Activated CD8-positive, alpha-beta memory T cell treated with anti-CD3 and anti-CD28 coated beads for 48 hours (primary cell): ENCODE data around the gene HS2ST1.

Source experiments
- DNase-seq, 3 experiments: peaks; one replicate each; pipeline ENCODE4 v3.0.0-alpha.2; 2020; ENCODE audit warnings: low read depth in 2 of 3, low spot score in 2 of 3

Gene HS2ST1

DNA sequence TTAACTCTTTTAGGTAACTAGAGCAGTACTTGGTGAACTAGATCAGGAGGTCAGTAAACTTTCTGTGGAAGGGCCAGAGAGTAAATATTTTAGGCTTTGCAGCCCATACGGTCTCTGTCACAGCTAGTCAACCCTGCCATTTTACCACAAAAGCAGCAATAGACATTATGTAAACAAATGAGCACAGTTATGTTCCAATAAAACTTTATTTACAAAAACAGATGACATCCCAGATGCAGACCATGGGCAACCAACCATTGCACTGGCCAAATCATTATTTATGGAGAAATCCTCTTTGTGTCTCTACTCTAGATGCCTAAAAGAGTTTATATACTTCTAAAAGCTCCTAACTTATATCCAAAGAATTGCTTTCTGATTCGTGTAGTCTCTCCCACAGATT, 192.4 kb downstream of the HS2ST1 start:
- DNase-seq: no peak

DNA sequence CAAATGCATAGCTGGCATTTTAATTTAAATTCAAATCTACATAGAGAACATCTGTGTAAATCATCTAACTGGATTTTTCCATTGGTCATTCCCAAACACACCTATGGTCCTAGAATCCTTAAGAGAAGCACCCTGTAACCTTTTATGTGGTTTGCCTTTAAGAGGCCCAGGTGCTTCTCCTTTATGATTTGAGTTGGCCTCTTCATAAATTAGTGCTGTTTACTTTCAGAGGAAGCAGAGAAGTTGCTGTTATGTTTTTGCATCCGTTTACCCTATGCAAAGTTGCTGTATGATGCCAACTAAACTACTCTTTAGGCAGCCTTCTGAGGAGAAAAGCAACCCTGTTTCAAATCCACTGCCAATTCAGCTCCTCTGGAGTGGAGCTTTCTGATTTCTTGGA, 193.8 kb downstream of the HS2ST1 start:
- DNase-seq: no peak

DNA sequence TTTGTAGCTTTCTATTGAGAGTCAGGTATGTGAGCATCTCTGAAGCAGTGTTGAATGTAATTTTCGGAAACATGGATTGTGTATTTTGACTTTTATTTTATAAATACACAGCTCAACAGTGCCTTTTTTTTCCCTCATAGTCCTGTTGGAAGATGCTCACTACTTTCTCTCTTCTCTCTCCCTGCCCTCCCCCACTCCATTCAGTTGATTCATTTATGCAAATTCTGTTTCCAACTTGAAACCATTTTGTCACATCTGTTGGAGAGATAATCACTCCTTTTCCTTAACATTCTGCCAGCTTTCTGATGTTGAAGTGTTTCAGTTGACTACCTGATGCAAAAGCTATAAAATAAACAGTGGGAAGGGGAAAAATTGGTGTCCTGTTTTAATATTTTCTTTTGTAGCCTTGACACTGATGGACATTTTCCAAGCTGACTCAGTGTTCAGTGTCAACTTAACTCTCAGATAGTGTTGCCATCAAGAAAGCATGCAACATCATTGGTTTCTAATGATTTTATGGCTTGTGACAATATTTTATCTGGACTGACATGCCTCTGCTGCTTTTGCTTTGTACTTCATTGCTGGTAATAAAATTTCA, 194.5 kb downstream of the HS2ST1 start:
- no peak for DNase-seq

DNA sequence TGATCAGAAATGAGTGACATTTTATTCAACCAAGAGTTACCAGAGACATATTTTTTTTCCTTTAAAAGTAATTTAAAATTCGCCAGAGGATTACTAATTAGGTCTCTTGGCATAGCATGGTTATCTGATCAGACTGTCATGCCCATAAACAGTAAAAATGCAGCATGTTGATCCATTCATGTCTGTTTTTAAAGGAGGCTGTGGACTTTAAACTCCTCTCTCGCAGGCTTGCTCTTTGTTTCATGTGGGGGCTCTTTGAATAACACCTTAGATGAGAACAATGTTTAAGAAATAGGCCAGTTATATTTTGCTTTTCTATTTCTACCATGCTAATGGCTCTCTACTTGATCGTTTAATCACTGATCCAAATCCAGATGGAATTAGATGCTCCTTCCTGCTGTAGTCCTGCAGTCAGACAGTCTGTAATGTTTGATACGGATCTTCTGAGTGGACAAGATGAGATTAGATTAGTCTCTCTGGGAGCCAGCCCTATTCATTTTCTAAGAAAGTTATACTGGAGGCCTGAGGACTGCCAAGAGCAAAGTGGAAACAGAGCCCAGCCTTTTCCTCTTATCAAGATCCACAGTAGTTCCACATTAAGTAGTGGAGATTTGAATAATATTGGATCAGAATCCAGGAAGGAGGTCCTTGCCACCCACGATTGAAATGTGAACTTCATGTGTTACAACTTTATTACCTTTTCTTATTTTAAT, 197.4 kb downstream of the HS2ST1 start:
- no peak for DNase-seq

DNA sequence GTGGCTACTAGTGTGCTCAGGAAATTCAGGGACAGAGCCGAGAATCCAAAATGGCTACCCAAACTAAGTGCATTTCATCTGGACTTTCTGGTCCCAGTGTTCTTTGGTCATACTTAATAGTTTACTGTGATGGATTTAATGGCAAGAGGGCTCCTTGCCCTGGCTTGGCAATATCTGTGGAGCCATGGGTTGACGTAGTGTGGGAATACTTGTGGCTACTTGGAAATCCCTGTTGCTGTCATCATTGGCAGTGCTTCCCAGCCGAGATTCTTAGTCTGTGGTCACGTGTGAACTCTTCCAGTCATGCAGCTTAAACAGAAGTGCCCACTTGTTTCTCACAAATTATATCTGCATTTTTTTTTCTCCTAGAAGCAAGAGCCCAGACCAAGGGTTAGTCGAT, 198.9 kb downstream of the HS2ST1 start:
- no peak for DNase-seq

DNA sequence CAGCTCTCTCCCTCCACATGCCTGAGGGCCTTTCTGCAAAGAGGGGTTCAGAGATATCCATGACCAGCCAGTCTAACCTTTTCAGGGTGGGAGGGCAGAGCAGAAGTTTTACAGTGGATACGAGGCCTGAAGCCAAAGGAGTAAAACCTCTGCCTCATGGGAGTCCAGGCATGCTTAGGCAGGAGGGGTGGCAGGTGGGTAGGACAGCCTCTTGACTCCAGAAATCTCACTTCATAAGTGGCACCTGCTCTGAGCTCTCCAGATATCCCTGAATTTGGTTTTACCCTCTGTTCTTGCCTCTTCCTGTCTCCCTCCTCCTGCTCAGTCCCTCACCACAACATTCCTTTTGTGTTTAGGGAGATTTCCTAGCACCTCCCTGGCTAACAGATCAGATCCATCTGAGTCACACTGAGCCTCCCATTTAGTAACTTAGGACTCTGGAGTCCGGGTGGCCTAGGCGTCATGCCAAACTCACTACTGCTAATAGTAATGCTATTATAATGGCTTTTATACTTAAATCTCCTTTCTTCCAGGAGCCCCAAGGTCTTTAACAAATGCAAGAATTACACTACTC, 201.0 kb downstream of the HS2ST1 start:
- no peak for DNase-seq

DNA sequence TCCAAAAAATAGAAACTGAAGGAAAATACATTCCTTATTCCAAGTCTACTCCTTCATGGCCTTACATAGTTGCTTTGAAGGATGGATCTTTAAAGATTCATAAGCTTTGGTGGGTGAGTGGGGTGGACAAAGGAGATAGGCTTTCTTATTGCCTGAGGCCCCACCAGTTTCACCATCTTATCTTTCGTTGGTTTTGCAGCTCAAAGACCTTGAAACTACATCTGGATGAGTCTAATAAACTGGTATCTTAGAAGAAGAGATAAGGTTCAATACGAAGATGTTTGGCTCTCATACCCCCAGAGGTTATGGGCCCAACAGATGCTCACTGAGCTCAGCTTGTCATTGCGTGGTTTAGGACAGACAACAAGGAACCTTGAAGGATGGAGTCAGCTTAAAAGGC, 201.5 kb downstream of the HS2ST1 start:
- no peak for DNase-seq

DNA sequence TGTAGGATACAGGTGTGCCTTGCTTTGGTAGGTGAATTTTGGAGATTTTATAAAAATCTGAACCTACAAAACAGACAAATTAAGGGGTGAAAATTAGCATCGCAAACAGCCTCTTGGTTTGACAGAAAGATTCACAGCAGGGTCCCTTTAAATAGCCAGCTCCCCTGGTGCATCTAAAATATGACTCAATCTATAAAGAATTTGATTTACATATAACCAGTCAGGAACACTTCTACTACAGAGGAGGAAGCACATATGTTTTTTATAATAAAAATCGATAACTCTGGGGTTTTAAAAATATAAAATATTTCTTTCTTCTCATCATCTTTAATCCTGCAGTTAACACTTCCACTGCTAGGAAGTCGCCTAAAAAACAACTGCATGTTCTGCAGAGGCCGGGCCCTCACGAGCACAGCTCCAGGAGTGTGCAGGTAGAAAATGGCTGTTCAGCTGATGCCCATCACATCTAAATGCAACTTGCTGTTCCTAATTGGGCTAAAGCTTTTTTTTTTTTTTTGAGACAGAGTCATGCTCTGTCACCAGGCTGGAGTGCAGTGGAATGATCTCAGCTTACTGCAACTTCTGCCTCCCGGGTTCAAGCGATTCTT, 203.4 kb downstream of the HS2ST1 start:
- no peak for DNase-seq

DNA sequence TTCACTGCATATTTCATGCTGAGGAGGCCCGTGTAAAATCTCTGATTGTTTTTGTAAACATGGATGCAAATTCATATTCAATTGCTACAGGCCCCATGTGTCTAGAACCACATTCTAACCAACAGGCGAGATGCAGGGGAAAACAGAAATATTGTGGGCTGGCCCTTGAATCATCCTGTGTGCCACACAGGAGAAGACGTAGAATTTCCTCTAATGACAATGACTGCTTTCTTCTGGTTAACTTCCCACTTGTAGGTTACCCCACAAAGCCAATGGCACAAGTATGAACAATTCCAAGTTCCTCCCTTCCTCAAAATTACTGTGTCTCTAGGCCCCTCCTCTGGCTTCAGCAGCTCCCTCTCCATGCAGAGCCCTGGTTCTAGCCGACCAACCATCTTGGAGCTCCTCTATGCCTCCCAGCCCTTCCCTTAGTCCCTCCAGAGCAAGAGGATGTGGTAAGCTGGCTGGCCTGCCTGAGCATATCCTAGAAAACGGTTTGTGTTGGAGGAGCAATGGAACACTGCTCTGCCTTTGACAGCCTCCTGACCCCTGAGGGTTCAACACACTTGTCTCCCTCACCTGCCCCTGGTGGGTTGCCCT, 205.2 kb downstream of the HS2ST1 start:
- no peak for DNase-seq

DNA sequence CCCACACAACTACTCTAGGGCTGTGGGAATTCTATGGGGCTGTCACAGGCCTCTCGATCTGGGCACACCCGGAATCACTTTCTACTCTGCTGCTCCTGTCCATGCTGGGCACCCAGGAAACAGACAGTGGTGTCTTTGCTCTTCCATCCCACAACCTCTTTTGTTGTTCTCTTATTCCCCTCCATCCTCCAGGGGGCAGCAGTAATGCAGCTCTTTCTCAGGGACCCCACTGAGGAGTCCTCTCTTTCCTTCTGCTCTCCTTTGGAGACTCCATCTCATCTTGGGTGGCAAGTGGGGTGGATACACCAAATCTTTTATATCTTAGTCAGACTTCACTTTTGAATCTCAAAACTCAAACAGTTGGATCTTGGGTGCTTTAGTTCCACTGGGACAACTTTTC, 206.3 kb downstream of the HS2ST1 start:
- DNase-seq: no peak

DNA sequence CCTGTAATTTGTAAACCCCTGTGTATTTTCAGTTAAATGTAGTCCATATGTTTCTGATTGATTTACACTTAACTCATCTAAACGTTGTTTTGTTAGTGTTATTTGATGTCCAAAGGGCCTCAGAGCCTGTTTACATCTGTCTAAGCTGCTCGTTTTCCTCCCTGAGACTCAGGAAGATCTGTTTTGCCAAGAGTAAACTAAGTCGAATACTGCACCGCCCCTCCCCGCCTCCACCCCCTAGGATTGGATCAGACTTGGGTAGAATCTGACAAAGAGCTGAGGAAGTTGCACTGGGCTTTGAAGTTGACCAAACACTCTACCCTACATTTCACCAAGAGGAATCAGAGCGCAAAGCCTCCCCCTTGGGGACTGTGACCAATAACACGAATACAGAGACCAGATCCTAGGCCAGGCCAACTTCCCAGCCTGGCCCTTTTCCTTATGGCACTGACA, 207.3 kb downstream of the HS2ST1 start:
- DNase-seq: no peak

DNA sequence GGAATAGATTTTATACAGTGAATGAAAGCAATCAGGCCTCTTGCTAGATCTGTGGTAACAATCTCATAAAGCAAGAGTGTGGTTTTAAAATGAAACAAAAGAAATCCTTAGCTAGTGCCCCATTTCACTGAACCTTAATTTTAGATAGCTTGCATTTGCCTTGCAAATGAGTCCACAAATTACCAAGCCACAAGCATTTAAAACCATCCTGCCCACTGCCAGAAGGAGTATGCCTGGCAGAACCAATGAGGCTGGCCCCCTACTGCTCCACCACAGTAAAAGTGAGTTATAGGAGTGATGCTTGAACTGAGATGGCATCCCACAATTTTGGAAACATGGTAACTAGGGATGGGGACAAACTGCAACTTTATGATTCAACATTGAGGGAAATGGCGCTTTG, 207.8 kb downstream of the HS2ST1 start:
- DNase-seq: no peak

DNA sequence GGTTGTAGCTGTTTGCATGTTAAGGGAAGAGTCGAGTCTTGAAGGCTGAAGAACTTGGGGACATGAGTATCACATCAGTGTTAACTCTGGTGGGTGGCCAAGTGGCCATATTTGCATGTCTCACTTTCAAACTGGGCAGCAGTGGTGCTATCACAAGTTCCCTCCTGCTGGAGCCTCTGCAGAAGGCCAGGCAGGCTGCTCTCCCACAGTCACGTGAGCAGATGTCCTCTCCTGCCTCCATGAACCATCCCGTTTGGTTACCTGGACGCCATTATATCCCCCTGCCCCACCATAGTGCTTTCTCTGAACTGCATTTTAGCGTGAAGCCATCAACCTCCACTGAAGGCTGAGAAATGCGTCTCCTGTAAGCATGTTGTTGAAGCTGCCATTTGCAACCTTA, 209.2 kb downstream of the HS2ST1 start:
- no peak for DNase-seq

DNA sequence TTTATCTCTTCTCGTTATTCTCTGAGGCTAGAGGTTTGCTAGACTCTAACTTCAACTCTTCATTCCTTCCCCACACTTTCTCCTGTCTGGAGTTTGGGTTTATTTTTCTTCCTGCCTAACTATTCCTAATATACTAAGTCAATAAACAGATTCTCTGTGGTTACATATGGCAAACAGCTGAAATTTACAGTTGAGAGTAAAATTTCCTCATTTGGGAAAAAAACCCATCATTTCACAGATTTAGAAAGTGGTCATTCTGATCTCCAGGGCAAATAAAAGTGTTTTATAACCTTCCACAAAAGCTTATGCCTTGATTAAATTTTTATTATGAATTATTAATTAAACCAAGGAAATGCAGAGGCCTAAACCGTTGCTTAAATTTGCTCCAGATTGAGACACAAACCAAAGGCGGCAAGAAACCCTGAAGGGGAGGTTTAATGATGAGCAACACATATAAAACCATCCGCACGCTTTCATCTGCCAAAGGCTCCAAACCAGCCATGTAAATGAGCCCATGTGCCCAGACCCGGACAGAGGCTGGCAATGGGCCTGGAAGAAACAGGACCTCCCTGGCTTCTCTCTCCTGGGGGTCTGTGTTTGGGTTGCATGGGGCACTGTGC, 212.6 kb downstream of the HS2ST1 start:
- no peak for DNase-seq

DNA sequence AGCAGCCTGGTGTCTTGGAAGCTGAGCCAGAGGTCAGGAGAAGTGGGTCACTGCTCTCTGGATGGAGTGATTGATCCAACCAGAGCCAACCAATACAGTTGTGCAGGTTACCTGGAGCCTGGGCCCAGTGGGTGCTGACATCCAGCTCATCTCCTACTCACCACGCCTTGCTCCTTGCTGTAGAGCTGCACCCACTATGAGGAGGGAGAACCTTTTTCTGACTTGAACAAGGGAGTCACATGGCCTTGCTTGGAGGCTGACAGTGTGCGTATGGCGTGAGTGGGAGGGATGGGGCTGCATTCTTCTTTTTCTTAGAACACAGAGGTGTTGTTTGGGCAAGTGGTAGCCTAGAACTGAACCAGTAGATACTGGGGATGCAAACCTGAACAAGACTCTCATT, 213.1 kb downstream of the HS2ST1 start:
- no peak for DNase-seq

DNA sequence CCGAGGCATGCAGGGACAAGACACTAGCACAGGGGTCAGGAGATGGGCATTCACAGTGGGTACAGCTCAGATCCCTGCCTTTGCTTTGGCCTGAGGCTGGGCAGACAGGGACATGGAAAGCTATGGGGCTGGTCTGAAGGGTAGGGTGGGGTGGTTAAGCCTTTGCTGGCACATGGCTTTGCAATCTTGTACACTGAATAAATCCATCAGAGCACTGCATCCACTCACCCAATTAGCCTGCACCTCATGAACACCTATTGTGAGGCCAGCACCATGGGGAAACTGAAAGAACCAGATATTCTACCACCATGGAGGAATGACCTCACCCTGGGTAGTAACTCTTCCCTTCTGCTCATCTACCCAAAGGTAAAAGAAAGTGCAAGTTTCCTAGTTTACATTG, 214.6 kb downstream of the HS2ST1 start:
- DNase-seq: no peak

DNA sequence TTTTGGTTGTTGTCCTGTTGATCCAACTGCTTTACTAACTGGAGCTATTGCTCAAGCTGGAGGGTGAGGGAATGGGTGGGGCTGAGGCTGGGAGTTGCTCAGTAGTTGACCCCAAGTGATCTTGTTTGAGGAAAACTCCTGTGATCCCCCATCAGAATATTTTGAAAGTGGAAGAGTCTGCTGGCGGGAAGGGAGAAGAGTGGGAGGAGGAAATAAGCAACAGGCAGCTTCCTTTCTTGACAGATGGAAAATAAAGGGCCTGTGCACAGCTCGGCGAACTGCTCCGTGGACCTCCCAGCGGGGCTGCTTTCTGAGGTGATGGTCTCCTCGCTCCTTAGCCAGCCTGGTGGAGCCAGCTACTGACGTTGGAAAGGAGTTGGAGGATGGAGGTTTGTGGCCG, 215.2 kb downstream of the HS2ST1 start:
- no peak for DNase-seq

DNA sequence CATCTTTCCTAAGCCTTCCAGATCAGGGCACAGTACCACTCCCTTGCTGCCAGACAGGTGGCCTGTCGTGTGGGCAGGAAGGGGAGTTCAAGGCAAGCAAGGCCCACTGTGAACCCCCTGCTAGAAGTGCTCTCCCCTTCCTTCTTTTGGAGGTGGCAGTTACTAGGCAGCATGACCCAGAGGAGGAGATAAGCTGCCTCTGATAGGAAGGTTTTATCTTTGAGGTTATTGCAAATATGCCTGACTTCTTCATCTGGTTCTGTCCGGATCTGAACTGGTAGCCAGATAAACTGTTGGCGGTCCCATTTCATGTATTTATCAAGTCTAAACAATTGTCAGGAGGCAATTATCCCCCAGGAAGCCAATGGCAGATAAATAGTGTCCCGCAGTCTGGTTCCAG, 216.0 kb downstream of the HS2ST1 start:
- no peak for DNase-seq

DNA sequence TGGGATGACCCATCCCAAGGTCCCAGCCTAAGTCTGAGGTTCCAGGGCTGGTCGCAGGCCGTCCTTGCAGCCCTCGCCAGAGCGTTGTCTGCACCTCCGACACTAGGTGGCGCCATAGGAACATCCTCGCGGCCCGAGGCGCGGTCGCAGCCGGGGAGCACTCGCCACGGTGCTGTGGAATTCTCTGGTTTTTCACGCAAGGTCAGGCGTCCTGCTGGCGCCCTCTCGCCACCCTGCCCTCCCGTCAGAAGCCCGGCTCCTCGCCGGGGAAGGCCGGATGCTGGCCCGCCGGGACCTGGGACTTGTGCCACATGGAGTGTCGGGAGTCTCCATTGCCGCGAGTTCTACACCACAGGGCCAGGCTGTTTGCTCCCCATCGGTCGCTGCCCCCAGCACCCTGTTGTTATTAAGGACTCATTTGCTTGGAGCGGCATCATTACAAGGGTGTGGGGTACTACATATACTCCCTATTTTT, 217.4 kb downstream of the HS2ST1 start:
- DNase-seq: peak; percentile 37 to 65 (median 57)

DNA sequence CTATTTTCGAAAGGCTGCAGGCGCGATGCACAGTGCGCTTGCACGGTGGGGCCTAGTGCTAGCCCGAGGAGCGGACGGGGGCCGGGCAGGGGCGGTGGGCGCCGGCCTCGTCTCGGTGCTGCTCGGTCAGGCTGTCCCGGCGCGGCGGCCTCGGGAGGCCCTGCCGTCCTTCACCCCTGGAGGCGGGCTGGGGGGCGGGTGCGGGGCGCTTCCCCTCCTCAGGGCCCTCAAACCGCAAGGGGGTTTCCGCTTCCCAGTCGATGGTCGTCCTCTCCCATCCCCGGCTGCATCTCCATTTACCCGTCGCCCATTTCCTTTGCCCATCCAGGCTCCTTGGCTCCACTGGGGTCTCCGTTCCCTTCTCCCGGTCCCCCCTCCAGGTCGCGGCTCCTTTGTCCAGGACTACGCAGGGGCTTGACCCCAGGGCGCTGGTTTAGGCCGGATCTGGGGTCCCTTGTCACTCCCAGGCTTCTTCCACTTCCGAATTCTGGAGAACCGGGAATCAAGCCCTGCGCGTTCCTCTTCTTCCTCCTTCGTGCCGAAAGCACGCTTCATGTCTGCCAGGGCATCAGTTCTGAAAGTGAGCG, 217.9 kb downstream of the HS2ST1 start:
- DNase-seq: no peak

DNA sequence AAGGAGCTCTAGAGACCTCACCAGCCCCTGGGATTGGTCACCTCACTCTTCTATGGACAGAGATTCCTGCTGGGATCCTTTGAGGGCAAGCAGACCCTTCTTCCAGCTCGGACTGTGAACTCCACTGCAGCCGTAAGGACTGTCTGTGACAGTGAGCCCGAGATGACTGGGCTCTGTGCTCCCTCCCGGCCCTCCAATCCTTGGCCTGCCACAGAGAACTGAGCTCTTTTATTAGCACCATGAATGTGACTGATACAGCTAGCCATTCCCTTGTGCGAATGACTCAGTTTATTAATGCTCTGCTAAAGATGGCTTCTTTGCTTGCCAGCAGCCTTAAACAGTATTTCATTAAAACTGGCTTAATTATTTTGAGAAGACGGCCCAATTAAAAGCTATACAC, 219.6 kb downstream of the HS2ST1 start:
- DNase-seq: no peak
